ENCODE measurements around the gene ZBTB20. TPM values are rescaled to one million over a fixed set of nuclear protein-coding genes. Genes with fewer than 3 reads are reported as not detected.
A peak's percentile ranks its signal among the peaks of the same experiment; 100 is the strongest.

Gene ZBTB20
- polyA plus RNA-seq, 1 of the 3 experiments (the other 2 are of a cell fraction) = 0.43 TPM

- TF ChIP-seq SIN3A (IDR thresholded peaks at IDR 0.05; ENCODE audit: borderline replicate concordance, low read depth, low read length) (no peak), TCF12 (IDR thresholded peaks at IDR 0.05) (peak; percentile 25; the same call in 1 of the 2 replicates)
- Histone ChIP-seq H3K9me2 (no peaks in the 10 kb centered on the region), H3K36me3 (replicated peaks in 1 of 2; ENCODE audit: control insufficient read depth in 1 of 2, insufficient read depth in 2 of 2, low read length in 1 of 2) (no peaks in the 10 kb centered on the region), H3K27ac (ENCODE audit: low read depth in 2 of 2, low read length in 1 of 2) (peak overlapping the region in 1 of 2 experiments; percentile 15; a peak in 1 of 4 replicates), H3K4me2 (no peak overlapping the region), H3K4me3 (ENCODE audit: low read depth in 2 of 2, low read length in 1 of 2) (no peak overlapping the region), H3K4me1 (ENCODE audit: control insufficient read depth in 1 of 2, insufficient read depth in 2 of 2, low read depth in 1 of 2, low read length in 1 of 2) (peaks cover 5 to 35% of the 10 kb centered on the region in 2 experiments; a peak in 3 of 4 replicates), H3K9me3 (no peaks in the 10 kb centered on the region), H3K27me3 (ENCODE audit: insufficient read depth) (no peaks in the 10 kb centered on the region), H2AFZ (ENCODE audit: low read depth) (no peak overlapping the region), H3F3A (replicated peaks; ENCODE audit: insufficient read depth) (peaks cover 4% of the 10 kb centered on the region), H3K9ac (no peak overlapping the region), H3K79me2 (ENCODE audit: insufficient read depth) (no peaks in the 10 kb centered on the region), H4K20me1 (ENCODE audit: insufficient read depth) (peaks cover 5% of the 10 kb centered on the region; the same call in 1 of the 2 replicates)
- POLR2A ChIA-PET = no interaction called here
- DNase-seq = no peak
- CTCF ChIA-PET = interaction anchor here (1.0 to 2.3 kb wide), 2 partner anchors 21 to 62 kb away, joined by 3 to 12 read pairs; no protein-coding TSS in a partner anchor
- WGBS (ENCODE audit: low lambda C conversion rate) = 100% methylated on average over 1 of the region's 1 CpG
These were observed 707.8 kb downstream of the ZBTB20 start for GRCh38 chr3:114439284-114439683.

DNA sequence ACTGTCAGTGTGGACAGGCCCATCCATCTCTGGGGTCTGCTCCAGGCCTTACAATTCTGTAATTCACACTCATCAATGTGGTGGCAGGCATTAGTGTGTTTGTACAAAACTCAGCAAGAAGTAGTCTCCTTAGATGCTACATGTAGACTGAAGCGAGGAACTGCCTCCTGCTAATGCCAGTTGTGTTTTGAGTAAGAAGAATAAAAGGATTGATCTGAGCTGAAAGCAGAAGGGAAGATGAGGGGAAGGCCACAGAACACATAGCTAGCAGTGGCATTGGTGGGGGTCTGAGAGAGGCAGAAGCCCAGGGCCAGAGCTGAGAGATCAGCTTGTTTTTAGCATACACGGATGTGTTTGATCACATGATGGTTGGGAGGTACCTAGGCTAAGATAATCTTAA, 709.2 kb downstream of the ZBTB20 start:
- no peak for TF ChIP-seq FOXJ3 (CRISPR knock-in tag; IDR thresholded peaks at IDR 0.05)
- no peak for TF ChIP-seq POLR2AphosphoS5 (IDR thresholded peaks at IDR 0.05; ENCODE audit: low read depth, low read length)
- TF ChIP-seq, protein P1, sequence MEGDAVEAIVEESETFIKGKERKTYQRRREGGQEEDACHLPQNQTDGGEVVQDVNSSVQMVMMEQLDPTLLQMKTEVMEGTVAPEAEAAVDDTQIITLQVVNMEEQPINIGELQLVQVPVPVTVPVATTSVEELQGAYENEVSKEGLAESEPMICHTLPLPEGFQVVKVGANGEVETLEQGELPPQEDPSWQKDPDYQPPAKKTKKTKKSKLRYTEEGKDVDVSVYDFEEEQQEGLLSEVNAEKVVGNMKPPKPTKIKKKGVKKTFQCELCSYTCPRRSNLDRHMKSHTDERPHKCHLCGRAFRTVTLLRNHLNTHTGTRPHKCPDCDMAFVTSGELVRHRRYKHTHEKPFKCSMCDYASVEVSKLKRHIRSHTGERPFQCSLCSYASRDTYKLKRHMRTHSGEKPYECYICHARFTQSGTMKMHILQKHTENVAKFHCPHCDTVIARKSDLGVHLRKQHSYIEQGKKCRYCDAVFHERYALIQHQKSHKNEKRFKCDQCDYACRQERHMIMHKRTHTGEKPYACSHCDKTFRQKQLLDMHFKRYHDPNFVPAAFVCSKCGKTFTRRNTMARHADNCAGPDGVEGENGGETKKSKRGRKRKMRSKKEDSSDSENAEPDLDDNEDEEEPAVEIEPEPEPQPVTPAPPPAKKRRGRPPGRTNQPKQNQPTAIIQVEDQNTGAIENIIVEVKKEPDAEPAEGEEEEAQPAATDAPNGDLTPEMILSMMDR (IDR thresholded peaks at IDR 0.05) = no peak
- no peak for TF ChIP-seq FOSL2 (IDR thresholded peaks at IDR 0.05; ENCODE audit: borderline replicate concordance, low read depth)
- TF ChIP-seq RXRA (IDR thresholded peaks at IDR 0.05; ENCODE audit: borderline replicate concordance, low read depth) = no peak
- TF ChIP-seq TEAD4 (IDR thresholded peaks at IDR 0.05; ENCODE audit: borderline replicate concordance, insufficient read depth) = no peak
- TF ChIP-seq YY1 (IDR thresholded peaks at IDR 0.05; ENCODE audit: low read depth) = no peak
- TF ChIP-seq ELF1 (IDR thresholded peaks at IDR 0.05) = no peak
- no peak for TF ChIP-seq IRF3 (IDR thresholded peaks at IDR 0.05; ENCODE audit: low read depth, low read length)
- TF ChIP-seq NRF1 (IDR thresholded peaks at IDR 0.05; ENCODE audit: low read depth, low read length) = no peak
- no peak for TF ChIP-seq FOXM1 (IDR thresholded peaks at IDR 0.05; ENCODE audit: low read depth)
- no peak for TF ChIP-seq JUND (IDR thresholded peaks at IDR 0.05)
- no peak for TF ChIP-seq EP300 (IDR thresholded peaks at IDR 0.05; ENCODE audit: borderline replicate concordance in 1 of 2, low read depth in 1 of 2, low read length in 1 of 2)
- no peak for TF ChIP-seq EZH2phosphoT487 (IDR thresholded peaks at IDR 0.05; ENCODE audit: borderline replicate concordance, low read depth)
- no peak for TF ChIP-seq SIN3A (IDR thresholded peaks at IDR 0.05; ENCODE audit: borderline replicate concordance, low read depth, low read length)
- no peak for TF ChIP-seq SMC3 (IDR thresholded peaks at IDR 0.05; ENCODE audit: low read depth, low read length)
- TF ChIP-seq, protein P2, sequence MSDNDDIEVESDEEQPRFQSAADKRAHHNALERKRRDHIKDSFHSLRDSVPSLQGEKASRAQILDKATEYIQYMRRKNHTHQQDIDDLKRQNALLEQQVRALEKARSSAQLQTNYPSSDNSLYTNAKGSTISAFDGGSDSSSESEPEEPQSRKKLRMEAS (IDR thresholded peaks at IDR 0.05; ENCODE audit: low read depth) = no peak
- no peak for TF ChIP-seq RAD21 (IDR thresholded peaks at IDR 0.05; ENCODE audit: low read length)
- no peak overlapping the region for H2AFZ ChIP-seq (ENCODE audit: low read depth)
- DNase-seq = no peak
- no peaks in the 10 kb centered on the region for H3K9me2 ChIP-seq
- H3K9ac ChIP-seq = no peak overlapping the region
- 97% methylated on average over 2 of the region's 2 CpGs for WGBS (ENCODE audit: low lambda C conversion rate)
- no peaks in the 10 kb centered on the region for H3K27me3 ChIP-seq (ENCODE audit: insufficient read depth)
- no peaks in the 10 kb centered on the region for H3K36me3 ChIP-seq (replicated peaks in 1 of 2; ENCODE audit: control insufficient read depth in 1 of 2, insufficient read depth in 2 of 2, low read length in 1 of 2)
- CTCF ChIA-PET = interaction anchor here (2.3 kb wide), 1 partner anchor 20 kb away, joined by 12 read pairs; no protein-coding TSS in a partner anchor
- H3K4me1 ChIP-seq (ENCODE audit: control insufficient read depth in 1 of 2, insufficient read depth in 2 of 2, low read depth in 1 of 2, low read length in 1 of 2) = peaks cover 5 to 30% of the 10 kb centered on the region in 2 experiments; a peak in 3 of 4 replicates
- POLR2A ChIA-PET = no interaction called here
- H3K4me2 ChIP-seq = no peak overlapping the region
- H3K27ac ChIP-seq (ENCODE audit: low read depth in 2 of 2, low read length in 1 of 2) = no peak overlapping the region
- peaks cover 4% of the 10 kb centered on the region for H3F3A ChIP-seq (replicated peaks; ENCODE audit: insufficient read depth)
- H3K4me3 ChIP-seq (ENCODE audit: low read depth in 2 of 2, low read length in 1 of 2) = no peak overlapping the region
- H4K20me1 ChIP-seq (ENCODE audit: insufficient read depth) = peaks cover 5% of the 10 kb centered on the region; the same call in 1 of the 2 replicates
- no peaks in the 10 kb centered on the region for H3K9me3 ChIP-seq
- H3K79me2 ChIP-seq (ENCODE audit: insufficient read depth) = no peaks in the 10 kb centered on the region

Measured in SK-N-SH (cell line).